WTC11 (cell line): ENCODE measurements around the gene RSPH1. TPM values are rescaled to one million over a fixed set of nuclear protein-coding genes. Genes with fewer than 3 reads are reported as not detected.

Source experiments
- ATAC-seq: fragments of 200-7000 bp; cut with Tn5 transposase; 2 replicates; pipeline ENCODE4 v1.10.0; 2021; ENCODE audit warnings: mild to moderate bottlenecking, moderate library complexity
- CTCF ChIA-PET: fragments of 300-600 bp; sonication (Branson Sonifier 250); formaldehyde crosslinking; loops from one replicate; lab custom pipeline; 2021; ENCODE audit warnings: antibody characterized with exemption; lab: Charles Lee
- POLR2A ChIA-PET: fragments of 350-600 bp; sonication (Branson Sonifier 250); formaldehyde crosslinking; loops from one replicate; lab custom pipeline; 2021; ENCODE audit warnings: antibody characterized with exemption; lab: Charles Lee
- DNase-seq: peaks from one replicate; pipeline ENCODE4 v3.0.0; 2021; ENCODE audit warnings: low spot score
- H3K27ac Mint-ChIP-seq: 2 replicates; pipeline ENCODE4 v1.8.0; 2021; ENCODE audit warnings: mixed read lengths
- H3K27me3 Mint-ChIP-seq: 2 replicates; pipeline ENCODE4 v1.8.0; 2021; ENCODE audit warnings: low read depth, mild to moderate bottlenecking, moderate library complexity, mixed read lengths
- H3K36me3 Mint-ChIP-seq: 2 replicates; pipeline ENCODE4 v1.8.0; 2021; ENCODE audit warnings: mixed read lengths
- H3K4me1 Mint-ChIP-seq: 2 replicates; pipeline ENCODE4 v1.8.0; 2022; ENCODE audit warnings: mixed read lengths
- H3K4me3 Mint-ChIP-seq: 2 replicates; pipeline ENCODE4 v1.8.0; 2021; ENCODE audit warnings: mild to moderate bottlenecking, moderate library complexity, mixed read lengths
- H3K9me3 Mint-ChIP-seq: 2 replicates; pipeline ENCODE4 v1.8.0; 2021; ENCODE audit warnings: mixed read lengths
- CREM ChIP-seq: sonication (generic); formaldehyde crosslinking; IDR thresholded peaks from 2 replicates; pipeline ENCODE4 v1.8.1; 2022; ENCODE audit warnings: mild to moderate bottlenecking, missing genetic modification reagents, moderate library complexity
- FOXK1 ChIP-seq: sonication (generic); formaldehyde crosslinking; IDR thresholded peaks from 2 replicates; pipeline ENCODE4 v1.8.0; 2022; ENCODE audit warnings: mild to moderate bottlenecking, moderate library complexity, missing genetic modification reagents
- GRHL2 ChIP-seq: fragments of 250-450 bp; sonication (Bioruptor Pico); IDR thresholded peaks from 2 replicates; pipeline ENCODE4 v1.8.0; 2022; ENCODE audit warnings: mild to moderate bottlenecking, moderate library complexity; ENCODE audit not compliant: insufficient replicate concordance, severe bottlenecking
- IRF2 ChIP-seq: sonication (generic); formaldehyde crosslinking; IDR thresholded peaks from 2 replicates; pipeline ENCODE4 v1.8.0; 2022; ENCODE audit warnings: low read depth, missing genetic modification reagents, borderline replicate concordance
- KAT7 ChIP-seq: sonication (generic); formaldehyde crosslinking; IDR thresholded peaks from 2 replicates; pipeline ENCODE4 v1.8.1; 2023; ENCODE audit warnings: missing genetic modification reagents, mild to moderate bottlenecking, borderline replicate concordance
- NR1H2 ChIP-seq: sonication (generic); formaldehyde crosslinking; IDR thresholded peaks from 2 replicates; pipeline ENCODE4 v1.9.0; 2021; ENCODE audit warnings: mild to moderate bottlenecking, moderate library complexity, missing genetic modification reagents
- NR3C1 ChIP-seq: sonication (generic); formaldehyde crosslinking; conservative IDR thresholded peaks from 2 replicates; pipeline ENCODE4 v1.8.1; 2023; ENCODE audit warnings: low read depth, mild to moderate bottlenecking, missing genetic modification reagents
- OVOL2 ChIP-seq: fragments of 250-450 bp; sonication (Bioruptor Pico); IDR thresholded peaks from 2 replicates; pipeline ENCODE4 v1.9.0; 2021; ENCODE audit warnings: mild to moderate bottlenecking, borderline replicate concordance
- RELA ChIP-seq: sonication (generic); formaldehyde crosslinking; IDR thresholded peaks from 2 replicates; pipeline ENCODE4 v1.8.1; 2022; ENCODE audit warnings: missing genetic modification reagents, mild to moderate bottlenecking, borderline replicate concordance
- RORB ChIP-seq: fragments of 250-450 bp; sonication (Bioruptor Pico); IDR thresholded peaks from 2 replicates; pipeline ENCODE4 v1.9.0; 2021; ENCODE audit warnings: mild to moderate bottlenecking
- TEAD1 ChIP-seq: sonication (generic); formaldehyde crosslinking; IDR thresholded peaks from 2 replicates; pipeline ENCODE4 v1.8.0; 2022; ENCODE audit warnings: mild to moderate bottlenecking, missing genetic modification reagents
- ZNF138 ChIP-seq: sonication (generic); formaldehyde crosslinking; conservative IDR thresholded peaks from 2 replicates; pipeline ENCODE4 v1.8.1; 2022; ENCODE audit warnings: mild to moderate bottlenecking, moderate library complexity, missing genetic modification reagents
- ZNF232 ChIP-seq: sonication (generic); formaldehyde crosslinking; IDR thresholded peaks from 2 replicates; pipeline ENCODE4 v1.8.0; 2022; ENCODE audit warnings: mild to moderate bottlenecking, missing genetic modification reagents
- ZNF423 ChIP-seq: fragments of 250-450 bp; sonication (Bioruptor Pico); IDR thresholded peaks from 2 replicates; pipeline ENCODE4 v2.1.2; 2022; ENCODE audit warnings: mild to moderate bottlenecking, moderate library complexity
- total RNA-seq: library from RNA; stranded (reverse); gene quantifications from 3 replicates; pipeline ENCODE4 v1.2.3, GENCODE V29; 2021
- TF ChIP-seq, protein P1 (sequence below): fragments of 250-450 bp; sonication (Bioruptor Pico); IDR thresholded peaks from 2 replicates; pipeline ENCODE4 v1.8.0; 2021; ENCODE audit warnings: mild to moderate bottlenecking
- TF ChIP-seq, protein P2 (sequence below): sonication (generic); formaldehyde crosslinking; IDR thresholded peaks from 2 replicates; pipeline ENCODE4 v1.8.1; 2023; ENCODE audit warnings: mild to moderate bottlenecking, missing genetic modification reagents
- TF ChIP-seq, protein P3 (sequence below): sonication (generic); formaldehyde crosslinking; IDR thresholded peaks from 2 replicates; pipeline ENCODE4 v1.8.1; 2023; ENCODE audit warnings: mild to moderate bottlenecking, missing genetic modification reagents, moderate library complexity
- TF ChIP-seq, protein P4 (sequence below): sonication (generic); formaldehyde crosslinking; IDR thresholded peaks from 2 replicates; pipeline ENCODE4 v1.8.1; 2023; ENCODE audit warnings: mild to moderate bottlenecking, moderate library complexity, missing genetic modification reagents
- TF ChIP-seq, protein P5 (sequence below): sonication (generic); formaldehyde crosslinking; IDR thresholded peaks from 2 replicates; pipeline ENCODE4 v1.8.1; 2023; ENCODE audit warnings: mild to moderate bottlenecking, missing genetic modification reagents
- TF ChIP-seq, protein P6 (sequence below): fragments of 250-450 bp; sonication (Bioruptor Pico); IDR thresholded peaks from 2 replicates; pipeline ENCODE4 v1.9.0; 2021; ENCODE audit warnings: mild to moderate bottlenecking
- TF ChIP-seq, protein P7 (sequence below): sonication (generic); formaldehyde crosslinking; conservative IDR thresholded peaks from 2 replicates; pipeline ENCODE4 v1.8.1; 2022; ENCODE audit warnings: mild to moderate bottlenecking, missing genetic modification reagents
- TF ChIP-seq, protein P8 (sequence below): sonication (generic); formaldehyde crosslinking; IDR thresholded peaks from 2 replicates; pipeline ENCODE4 v1.8.1; 2023; ENCODE audit warnings: mild to moderate bottlenecking, missing genetic modification reagents, moderate library complexity

Gene RSPH1
- total RNA-seq, 1 experiment from 2014 or later = 0.11 TPM

DNA sequence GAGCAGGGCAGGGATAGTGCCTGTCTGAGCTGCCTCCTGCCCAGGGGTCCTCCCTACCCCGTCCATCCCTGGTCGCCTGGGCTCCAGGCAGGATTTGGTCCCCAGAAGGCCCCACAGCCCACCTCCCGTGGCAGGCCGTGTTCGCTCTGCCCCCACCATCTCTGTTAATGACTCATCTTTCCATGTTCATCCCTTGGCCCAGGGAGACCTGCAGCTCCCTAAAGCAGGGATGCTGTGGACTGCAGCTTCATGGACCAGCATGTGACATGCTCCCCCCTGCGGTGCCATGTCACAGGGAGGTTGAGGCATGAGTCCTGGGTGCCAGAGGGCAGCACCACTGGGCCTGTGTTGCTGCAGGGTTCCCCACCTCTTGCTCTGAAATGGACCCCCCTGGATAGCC is 65.5 kb downstream of the RSPH1 start:
- Mint-ChIP-seq H3K4me1 (no peaks in the 10 kb centered on the region), H3K4me3 (no peak overlapping the region), H3K27me3 (peaks cover 11% of the 10 kb centered on the region; the same call in 1 of the 2 replicates), H3K9me3 (peaks cover 30% of the 10 kb centered on the region), H3K27ac (no peak overlapping the region), H3K36me3 (peaks cover 3% of the 10 kb centered on the region; the same call in 1 of the 2 replicates)
- POLR2A ChIA-PET = no interaction called here
- no peak for TF ChIP-seq CREM
- TF ChIP-seq, protein P1, sequence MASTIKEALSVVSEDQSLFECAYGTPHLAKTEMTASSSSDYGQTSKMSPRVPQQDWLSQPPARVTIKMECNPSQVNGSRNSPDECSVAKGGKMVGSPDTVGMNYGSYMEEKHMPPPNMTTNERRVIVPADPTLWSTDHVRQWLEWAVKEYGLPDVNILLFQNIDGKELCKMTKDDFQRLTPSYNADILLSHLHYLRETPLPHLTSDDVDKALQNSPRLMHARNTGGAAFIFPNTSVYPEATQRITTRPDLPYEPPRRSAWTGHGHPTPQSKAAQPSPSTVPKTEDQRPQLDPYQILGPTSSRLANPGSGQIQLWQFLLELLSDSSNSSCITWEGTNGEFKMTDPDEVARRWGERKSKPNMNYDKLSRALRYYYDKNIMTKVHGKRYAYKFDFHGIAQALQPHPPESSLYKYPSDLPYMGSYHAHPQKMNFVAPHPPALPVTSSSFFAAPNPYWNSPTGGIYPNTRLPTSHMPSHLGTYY = no peak
- TF ChIP-seq, protein P2, sequence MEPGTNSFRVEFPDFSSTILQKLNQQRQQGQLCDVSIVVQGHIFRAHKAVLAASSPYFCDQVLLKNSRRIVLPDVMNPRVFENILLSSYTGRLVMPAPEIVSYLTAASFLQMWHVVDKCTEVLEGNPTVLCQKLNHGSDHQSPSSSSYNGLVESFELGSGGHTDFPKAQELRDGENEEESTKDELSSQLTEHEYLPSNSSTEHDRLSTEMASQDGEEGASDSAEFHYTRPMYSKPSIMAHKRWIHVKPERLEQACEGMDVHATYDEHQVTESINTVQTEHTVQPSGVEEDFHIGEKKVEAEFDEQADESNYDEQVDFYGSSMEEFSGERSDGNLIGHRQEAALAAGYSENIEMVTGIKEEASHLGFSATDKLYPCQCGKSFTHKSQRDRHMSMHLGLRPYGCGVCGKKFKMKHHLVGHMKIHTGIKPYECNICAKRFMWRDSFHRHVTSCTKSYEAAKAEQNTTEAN = no peak
- TF ChIP-seq, protein P3, sequence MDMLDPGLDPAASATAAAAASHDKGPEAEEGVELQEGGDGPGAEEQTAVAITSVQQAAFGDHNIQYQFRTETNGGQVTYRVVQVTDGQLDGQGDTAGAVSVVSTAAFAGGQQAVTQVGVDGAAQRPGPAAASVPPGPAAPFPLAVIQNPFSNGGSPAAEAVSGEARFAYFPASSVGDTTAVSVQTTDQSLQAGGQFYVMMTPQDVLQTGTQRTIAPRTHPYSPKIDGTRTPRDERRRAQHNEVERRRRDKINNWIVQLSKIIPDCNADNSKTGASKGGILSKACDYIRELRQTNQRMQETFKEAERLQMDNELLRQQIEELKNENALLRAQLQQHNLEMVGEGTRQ (CRISPR knock-in tag) = no peak
- TF ChIP-seq, protein P4, sequence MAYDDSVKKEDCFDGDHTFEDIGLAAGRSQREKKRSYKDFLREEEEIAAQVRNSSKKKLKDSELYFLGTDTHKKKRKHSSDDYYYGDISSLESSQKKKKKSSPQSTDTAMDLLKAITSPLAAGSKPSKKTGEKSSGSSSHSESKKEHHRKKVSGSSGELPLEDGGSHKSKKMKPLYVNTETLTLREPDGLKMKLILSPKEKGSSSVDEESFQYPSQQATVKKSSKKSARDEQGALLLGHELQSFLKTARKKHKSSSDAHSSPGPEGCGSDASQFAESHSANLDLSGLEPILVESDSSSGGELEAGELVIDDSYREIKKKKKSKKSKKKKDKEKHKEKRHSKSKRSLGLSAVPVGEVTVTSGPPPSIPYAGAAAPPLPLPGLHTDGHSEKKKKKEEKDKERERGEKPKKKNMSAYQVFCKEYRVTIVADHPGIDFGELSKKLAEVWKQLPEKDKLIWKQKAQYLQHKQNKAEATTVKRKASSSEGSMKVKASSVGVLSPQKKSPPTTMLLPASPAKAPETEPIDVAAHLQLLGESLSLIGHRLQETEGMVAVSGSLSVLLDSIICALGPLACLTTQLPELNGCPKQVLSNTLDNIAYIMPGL (CRISPR knock-in tag) = no peak
- TF ChIP-seq RELA (CRISPR knock-in tag) = no peak
- TF ChIP-seq ZNF232 (CRISPR knock-in tag) = no peak
- no peak for TF ChIP-seq NR3C1 (CRISPR knock-in tag)
- no peak for TF ChIP-seq ZNF138 (CRISPR knock-in tag)
- DNase-seq (no peak), ATAC-seq (no peak)
- CTCF ChIA-PET = interaction anchor here (1.0 to 1.6 kb wide), 3 partner anchors 14 to 169 kb away, joined by 3 to 12 read pairs (median 3); no protein-coding TSS in a partner anchor

DNA sequence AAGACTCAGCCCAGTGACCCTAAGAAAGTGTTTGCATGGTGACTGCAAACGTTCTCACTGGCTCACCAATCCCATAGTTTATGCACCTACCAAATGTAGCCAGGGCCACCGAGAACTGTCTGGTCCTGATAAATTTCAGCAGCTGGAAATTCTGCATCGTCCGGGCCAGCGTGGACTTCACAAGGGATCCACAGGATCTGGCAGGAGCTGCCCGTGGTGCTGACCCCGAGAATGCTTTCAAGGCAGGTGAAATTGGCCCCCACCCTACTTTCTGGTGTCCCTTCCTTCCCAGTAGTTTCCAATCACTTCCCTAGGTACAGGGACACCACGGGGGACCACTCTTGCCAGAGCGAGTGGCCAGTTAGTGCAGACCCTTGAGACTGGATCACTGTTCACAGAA is 66.2 kb downstream of the RSPH1 start:
- CTCF ChIA-PET = interaction anchor here (1.0 to 1.6 kb wide), 3 partner anchors 14 to 169 kb away, joined by 3 to 12 read pairs (median 3); no protein-coding TSS in a partner anchor
- H3K27me3 Mint-ChIP-seq = peaks cover 11% of the 10 kb centered on the region; the same call in 1 of the 2 replicates
- TF ChIP-seq NR1H2 (CRISPR knock-in tag) (no peak), KAT7 (no peak), GRHL2 (CRISPR knock-in tag) (no peak), TEAD1 (CRISPR knock-in tag) (no peak), NR3C1 (CRISPR knock-in tag) (no peak), ZNF423 (CRISPR knock-in tag) (no peak), RORB (no peak), OVOL2 (no peak), RELA (CRISPR knock-in tag) (no peak), FOXK1 (no peak), IRF2 (CRISPR knock-in tag) (no peak)
- TF ChIP-seq, protein P2 = no peak
- TF ChIP-seq, protein P5, sequence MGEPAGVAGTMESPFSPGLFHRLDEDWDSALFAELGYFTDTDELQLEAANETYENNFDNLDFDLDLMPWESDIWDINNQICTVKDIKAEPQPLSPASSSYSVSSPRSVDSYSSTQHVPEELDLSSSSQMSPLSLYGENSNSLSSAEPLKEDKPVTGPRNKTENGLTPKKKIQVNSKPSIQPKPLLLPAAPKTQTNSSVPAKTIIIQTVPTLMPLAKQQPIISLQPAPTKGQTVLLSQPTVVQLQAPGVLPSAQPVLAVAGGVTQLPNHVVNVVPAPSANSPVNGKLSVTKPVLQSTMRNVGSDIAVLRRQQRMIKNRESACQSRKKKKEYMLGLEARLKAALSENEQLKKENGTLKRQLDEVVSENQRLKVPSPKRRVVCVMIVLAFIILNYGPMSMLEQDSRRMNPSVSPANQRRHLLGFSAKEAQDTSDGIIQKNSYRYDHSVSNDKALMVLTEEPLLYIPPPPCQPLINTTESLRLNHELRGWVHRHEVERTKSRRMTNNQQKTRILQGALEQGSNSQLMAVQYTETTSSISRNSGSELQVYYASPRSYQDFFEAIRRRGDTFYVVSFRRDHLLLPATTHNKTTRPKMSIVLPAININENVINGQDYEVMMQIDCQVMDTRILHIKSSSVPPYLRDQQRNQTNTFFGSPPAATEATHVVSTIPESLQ (CRISPR knock-in tag) = no peak
- TF ChIP-seq, protein P6, sequence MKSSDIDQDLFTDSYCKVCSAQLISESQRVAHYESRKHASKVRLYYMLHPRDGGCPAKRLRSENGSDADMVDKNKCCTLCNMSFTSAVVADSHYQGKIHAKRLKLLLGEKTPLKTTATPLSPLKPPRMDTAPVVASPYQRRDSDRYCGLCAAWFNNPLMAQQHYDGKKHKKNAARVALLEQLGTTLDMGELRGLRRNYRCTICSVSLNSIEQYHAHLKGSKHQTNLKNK = no peak
- TF ChIP-seq, protein P7, sequence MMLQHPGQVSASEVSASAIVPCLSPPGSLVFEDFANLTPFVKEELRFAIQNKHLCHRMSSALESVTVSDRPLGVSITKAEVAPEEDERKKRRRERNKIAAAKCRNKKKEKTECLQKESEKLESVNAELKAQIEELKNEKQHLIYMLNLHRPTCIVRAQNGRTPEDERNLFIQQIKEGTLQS (CRISPR knock-in tag) = no peak
- TF ChIP-seq, protein P8, sequence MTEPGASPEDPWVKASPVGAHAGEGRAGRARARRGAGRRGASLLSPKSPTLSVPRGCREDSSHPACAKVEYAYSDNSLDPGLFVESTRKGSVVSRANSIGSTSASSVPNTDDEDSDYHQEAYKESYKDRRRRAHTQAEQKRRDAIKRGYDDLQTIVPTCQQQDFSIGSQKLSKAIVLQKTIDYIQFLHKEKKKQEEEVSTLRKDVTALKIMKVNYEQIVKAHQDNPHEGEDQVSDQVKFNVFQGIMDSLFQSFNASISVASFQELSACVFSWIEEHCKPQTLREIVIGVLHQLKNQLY (CRISPR knock-in tag) = no peak

More for the DNA sequence above, 66.2 kb downstream of the RSPH1 start:
- no peaks in the 10 kb centered on the region for H3K4me1 Mint-ChIP-seq
- H3K36me3 Mint-ChIP-seq = peaks cover 3% of the 10 kb centered on the region; the same call in 1 of the 2 replicates
- POLR2A ChIA-PET = no interaction called here
- ATAC-seq (no peak; the same call in 1 of the 2 replicates), DNase-seq (peak; percentile 51)
- H3K9me3 Mint-ChIP-seq = peaks cover 29% of the 10 kb centered on the region
- H3K27ac Mint-ChIP-seq = no peak overlapping the region
- H3K4me3 Mint-ChIP-seq = no peak overlapping the region
